HFFc6 (cell line): Measurements from ENCODE around the gene HIGD1C. TPM values are rescaled to one million over a fixed set of nuclear protein-coding genes. Genes with fewer than 3 reads are reported as not detected.
A peak's percentile ranks its signal among the peaks of the same experiment; 100 is the strongest.

Experiments used
- DNase-seq: peaks from one replicate; pipeline ENCODE4 v3.0.0-alpha.2; 2018
- H3K27ac Mint-ChIP-seq: 2 replicates; pipeline ENCODE4 v1.8.0; 2020; ENCODE audit warnings: mild to moderate bottlenecking, mixed read lengths
- H3K27me3 Mint-ChIP-seq: 2 replicates; pipeline ENCODE4 v1.8.0; 2021; ENCODE audit warnings: mild to moderate bottlenecking, moderate library complexity, mixed read lengths; ENCODE audit not compliant: insufficient read depth
- H3K36me3 Mint-ChIP-seq: 2 replicates; pipeline ENCODE4 v1.8.0; 2021; ENCODE audit warnings: low read depth, mixed read lengths
- H3K4me1 Mint-ChIP-seq: 2 replicates; pipeline ENCODE4 v1.8.0; 2020; ENCODE audit warnings: low read depth, mixed read lengths
- H3K4me3 Mint-ChIP-seq: 2 replicates; pipeline ENCODE4 v1.8.0; 2020; ENCODE audit warnings: mild to moderate bottlenecking, moderate library complexity, mixed read lengths
- H3K9me3 Mint-ChIP-seq: 2 replicates; pipeline ENCODE4 v1.8.0; 2020; ENCODE audit warnings: mild to moderate bottlenecking, mixed read lengths
- CTCF ChIP-seq: fragments of 200-600 bp; sonication (generic); IDR thresholded peaks from 2 replicates; pipeline ENCODE4 v1.5.0; 2021; ENCODE audit warnings: antibody characterized with exemption, mild to moderate bottlenecking
- total RNA-seq, 6 experiments: library from RNA; stranded (reverse); fragmentation: NEBNext Ultra II Directional; extraction: Animal tissue kit (Norgen Biotek cat#: 25700); gene quantifications; 2 replicates in 1 of 6; 3 replicates in 5 of 6; pipeline ENCODE4 v1.2.3, GENCODE V29; 2021

HIGD1C gene
- total RNA-seq, 6 experiments from 2014 or later = not detected

GRCh38 chr12:50918584-50919316 is 33.6 kb upstream of the HIGD1C start:
- Mint-ChIP-seq H3K4me3 (no peak overlapping the region), H3K36me3 (peaks cover 32% of the 10 kb centered on the region), H3K27ac (no peak overlapping the region), H3K4me1 (peaks cover 26% of the 10 kb centered on the region), H3K27me3 (peaks cover 4% of the 10 kb centered on the region; the same call in 1 of the 2 replicates), H3K9me3 (peaks cover 43% of the 10 kb centered on the region)
- no peak for DNase-seq
- no peak for TF ChIP-seq CTCF

- Mint-ChIP-seq H3K4me1 (peaks cover 50% of the 10 kb centered on the region), H3K4me3 (peak overlapping the region; percentile 50), H3K9me3 (peaks cover 7% of the 10 kb centered on the region), H3K27ac (peak overlapping the region; percentile 69), H3K36me3 (peaks cover 9% of the 10 kb centered on the region), H3K27me3 (peaks cover 4% of the 10 kb centered on the region; the same call in 1 of the 2 replicates)
- DNase-seq = no peak
- no peak for TF ChIP-seq CTCF
These were observed 29.5 kb upstream of the HIGD1C start for GRCh38 chr12:50922820-50923219.

- H3K4me1 Mint-ChIP-seq = peaks cover 51% of the 10 kb centered on the region
- H3K27me3 Mint-ChIP-seq = 0 out of 2 replicates have a peak, but pooled peaks cover under 1% of the 10 kb centered on the region
- no peak for TF ChIP-seq CTCF
- H3K36me3 Mint-ChIP-seq = peaks cover 1% of the 10 kb centered on the region; the same call in 1 of the 2 replicates
- DNase-seq = no peak
- H3K27ac Mint-ChIP-seq = peak overlapping the region; percentile 56
- H3K4me3 Mint-ChIP-seq = peak overlapping the region; percentile 84
- no peaks in the 10 kb centered on the region for H3K9me3 Mint-ChIP-seq
These were observed 28.8 kb upstream of the HIGD1C start for GRCh38 chr12:50923361-50924130.

GRCh38 chr12:50924131-50924438 is 28.3 kb upstream of the HIGD1C start:
- Mint-ChIP-seq H3K9me3 (no peaks in the 10 kb centered on the region), H3K4me3 (peak overlapping the region; percentile 84), H3K4me1 (peaks cover 47% of the 10 kb centered on the region), H3K27ac (peak overlapping the region; percentile 56), H3K36me3 (no peaks in the 10 kb centered on the region), H3K27me3 (no peaks in the 10 kb centered on the region)
- no peak for DNase-seq
- TF ChIP-seq CTCF = no peak

- peak; percentile 77 for DNase-seq
- TF ChIP-seq CTCF = no peak
- Mint-ChIP-seq H3K27me3 (no peaks in the 10 kb centered on the region), H3K4me1 (peaks cover 47% of the 10 kb centered on the region), H3K9me3 (no peaks in the 10 kb centered on the region), H3K4me3 (peak overlapping the region; percentile 84), H3K27ac (peak overlapping the region; percentile 56), H3K36me3 (no peaks in the 10 kb centered on the region)
These were observed 27.7 kb upstream of the HIGD1C start for GRCh38 chr12:50924439-50925341.
